ENCODE results near the gene ZNF205.

DNA sequence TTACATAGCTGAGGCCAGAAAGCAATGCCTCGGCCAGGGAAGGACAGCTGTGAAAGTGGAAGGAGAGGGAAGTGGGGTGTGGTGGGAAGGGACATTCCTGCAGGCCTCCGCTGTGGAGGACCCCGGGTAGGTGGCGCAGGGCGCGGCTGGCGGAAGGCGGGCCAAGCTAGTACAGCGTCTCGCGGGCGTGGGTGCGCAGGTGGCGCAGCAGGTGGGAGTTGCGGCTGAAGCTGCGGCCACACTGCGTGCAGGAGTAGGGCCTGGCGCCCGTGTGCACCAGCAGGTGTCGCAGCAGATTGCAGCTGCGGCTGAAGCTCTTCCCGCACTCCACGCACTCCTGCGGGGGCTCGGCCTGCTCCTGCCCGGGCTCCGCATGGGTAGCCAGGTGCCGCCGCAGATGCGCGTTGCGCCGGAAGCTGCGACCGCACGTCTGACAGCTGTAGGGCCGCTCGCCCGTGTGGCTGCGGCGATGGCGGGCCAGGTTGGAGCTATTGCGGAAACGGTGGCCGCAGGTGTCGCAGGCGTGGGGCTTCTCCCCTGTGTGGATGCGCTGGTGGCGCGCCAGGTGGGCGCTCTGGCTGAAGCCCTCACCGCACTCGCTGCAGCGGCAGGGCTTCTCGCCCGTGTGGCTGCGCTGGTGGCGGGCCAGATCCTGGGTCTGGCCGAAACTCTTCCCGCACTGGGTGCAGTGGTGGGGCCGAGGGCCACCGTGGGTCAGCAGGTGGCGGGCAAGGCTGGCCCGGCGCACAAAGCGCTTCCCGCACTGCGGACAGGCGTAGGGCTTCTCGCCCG lies 23.3 kb upstream of the ZNF205 start:
- TF ChIP-seq CTCF (CRISPR knock-in tag; IDR thresholded peaks at IDR 0.05) (no peak), ZNF274 (CRISPR knock-in tag; IDR thresholded peaks at IDR 0.05) (no peak), MAFK (conservative IDR thresholded peaks at IDR 0.05 in 1 of 2, IDR thresholded peaks at IDR 0.05 in 1 of 2; ENCODE audit: low read length in 2 of 2) (no peak), ZSCAN29 (CRISPR knock-in tag; conservative IDR thresholded peaks at IDR 0.05) (no peak), CBX2 (IDR thresholded peaks at IDR 0.05; ENCODE audit: low read depth, low read length) (no peak), CBX2 (CRISPR knock-in tag; IDR thresholded peaks at IDR 0.05; ENCODE audit: low read depth) (no peak)

All from HepG2 (cell line).